Measurements from ENCODE around the gene FBXO2.

Gene FBXO2

GRCh38 chr1:11623702-11624101, 30.5 kb downstream of the FBXO2 start:
- in situ Hi-C loops (cut with MboI; ENCODE audit: low sequenced_read_pairs, unreplicated experiment) = no loop called here
- no peak for DNase-seq (ENCODE audit: low spot score)
- TF ChIP-seq, protein P1, sequence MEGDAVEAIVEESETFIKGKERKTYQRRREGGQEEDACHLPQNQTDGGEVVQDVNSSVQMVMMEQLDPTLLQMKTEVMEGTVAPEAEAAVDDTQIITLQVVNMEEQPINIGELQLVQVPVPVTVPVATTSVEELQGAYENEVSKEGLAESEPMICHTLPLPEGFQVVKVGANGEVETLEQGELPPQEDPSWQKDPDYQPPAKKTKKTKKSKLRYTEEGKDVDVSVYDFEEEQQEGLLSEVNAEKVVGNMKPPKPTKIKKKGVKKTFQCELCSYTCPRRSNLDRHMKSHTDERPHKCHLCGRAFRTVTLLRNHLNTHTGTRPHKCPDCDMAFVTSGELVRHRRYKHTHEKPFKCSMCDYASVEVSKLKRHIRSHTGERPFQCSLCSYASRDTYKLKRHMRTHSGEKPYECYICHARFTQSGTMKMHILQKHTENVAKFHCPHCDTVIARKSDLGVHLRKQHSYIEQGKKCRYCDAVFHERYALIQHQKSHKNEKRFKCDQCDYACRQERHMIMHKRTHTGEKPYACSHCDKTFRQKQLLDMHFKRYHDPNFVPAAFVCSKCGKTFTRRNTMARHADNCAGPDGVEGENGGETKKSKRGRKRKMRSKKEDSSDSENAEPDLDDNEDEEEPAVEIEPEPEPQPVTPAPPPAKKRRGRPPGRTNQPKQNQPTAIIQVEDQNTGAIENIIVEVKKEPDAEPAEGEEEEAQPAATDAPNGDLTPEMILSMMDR (IDR thresholded peaks at IDR 0.05; ENCODE audit: borderline replicate concordance, control extremely low read depth, extremely low read depth, insufficient read depth, missing control alignments) = no peak

DNA sequence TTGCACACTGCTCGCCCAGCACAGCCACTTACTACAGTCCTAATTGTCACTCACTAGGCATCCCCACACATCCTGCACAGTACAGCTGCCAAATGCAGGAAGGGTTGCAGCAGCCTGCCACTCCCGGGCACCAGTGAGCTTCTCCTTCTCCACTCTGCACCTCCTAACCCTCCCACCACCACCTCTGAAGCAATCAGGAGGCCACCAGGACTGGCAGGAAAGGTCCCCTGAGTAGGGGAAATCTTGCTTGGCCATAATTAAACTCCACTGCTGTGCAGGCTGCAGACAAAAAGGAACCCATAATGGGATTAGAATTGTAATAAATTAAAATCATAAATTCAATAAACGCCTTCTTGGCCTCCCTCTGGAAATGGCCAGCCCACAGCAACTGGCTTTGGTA, 31.8 kb downstream of the FBXO2 start:
- no peak for DNase-seq (ENCODE audit: low spot score)
- in situ Hi-C loops (cut with MboI; ENCODE audit: low sequenced_read_pairs, unreplicated experiment) = no loop called here

DNA sequence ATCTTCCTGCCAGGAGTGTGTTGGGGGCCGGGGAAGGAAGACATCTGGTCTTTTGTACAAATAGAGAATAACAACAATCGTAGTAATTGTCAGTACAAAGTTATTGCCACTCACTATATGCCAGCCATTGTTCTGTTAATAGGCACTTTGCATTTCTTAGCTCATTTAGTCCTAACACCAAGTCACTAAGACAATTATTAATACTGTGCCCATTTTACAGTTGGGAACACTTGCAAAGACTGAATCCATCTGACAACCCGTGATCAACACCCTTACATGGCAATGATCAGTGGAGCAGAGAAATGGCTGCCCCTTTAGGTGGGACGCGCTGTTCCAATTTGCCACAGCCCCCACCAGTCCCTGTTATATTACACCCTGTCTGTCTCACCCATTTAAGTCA, 33.3 kb downstream of the FBXO2 start:
- no peak for DNase-seq (ENCODE audit: low spot score)
- in situ Hi-C loops (cut with MboI; ENCODE audit: low sequenced_read_pairs, unreplicated experiment) = no loop called here
- TF ChIP-seq, protein P1 (IDR thresholded peaks at IDR 0.05; ENCODE audit: borderline replicate concordance, control extremely low read depth, extremely low read depth, insufficient read depth, missing control alignments) = no peak

More for the DNA sequence above, 31.8 kb downstream of the FBXO2 start:
- TF ChIP-seq, protein P1 (IDR thresholded peaks at IDR 0.05; ENCODE audit: borderline replicate concordance, control extremely low read depth, extremely low read depth, insufficient read depth, missing control alignments) = no peak

DNA sequence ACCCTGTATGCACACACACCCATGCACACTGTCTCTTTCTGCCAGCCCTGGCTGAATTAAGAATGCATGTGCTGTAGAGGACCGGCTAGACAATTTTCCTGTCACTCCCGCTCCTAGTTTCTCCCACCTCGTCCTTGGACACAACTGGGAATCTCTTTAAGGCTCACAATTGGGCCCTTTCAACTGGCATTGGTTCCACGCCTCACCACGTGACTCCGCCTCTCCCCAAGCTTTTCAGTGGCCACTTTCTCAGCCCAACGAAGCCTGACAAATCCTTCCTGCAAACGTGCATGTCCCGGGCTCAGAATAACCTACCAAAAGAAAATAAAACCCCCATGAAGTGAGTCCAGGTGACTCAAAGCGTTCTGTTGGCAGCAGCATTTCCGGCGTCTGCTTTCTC, 33.8 kb downstream of the FBXO2 start:
- in situ Hi-C loops (cut with MboI; ENCODE audit: low sequenced_read_pairs, unreplicated experiment) = no loop called here
- TF ChIP-seq, protein P1 (IDR thresholded peaks at IDR 0.05; ENCODE audit: borderline replicate concordance, control extremely low read depth, extremely low read depth, insufficient read depth, missing control alignments) = no peak
- no peak for DNase-seq (ENCODE audit: low spot score)

- DNase-seq (ENCODE audit: low spot score) = no peak
- TF ChIP-seq, protein P1 (IDR thresholded peaks at IDR 0.05; ENCODE audit: borderline replicate concordance, control extremely low read depth, extremely low read depth, insufficient read depth, missing control alignments) = no peak
- in situ Hi-C loops (cut with MboI; ENCODE audit: low sequenced_read_pairs, unreplicated experiment) = no loop called here
These were observed 36.5 kb downstream of the FBXO2 start for GRCh38 chr1:11617741-11618140.

GRCh38 chr1:11617314-11617713, 36.9 kb downstream of the FBXO2 start:
- in situ Hi-C loops (cut with MboI; ENCODE audit: low sequenced_read_pairs, unreplicated experiment) = no loop called here

More at GRCh38 chr1:11617314-11617713, 36.9 kb downstream of the FBXO2 start:
- DNase-seq (ENCODE audit: low spot score) = no peak
- TF ChIP-seq, protein P1 (IDR thresholded peaks at IDR 0.05; ENCODE audit: borderline replicate concordance, control extremely low read depth, extremely low read depth, insufficient read depth, missing control alignments) = no peak

Data from GM13976 (cell line).